Measurements from ENCODE around the gene TMEM141. TPM values are rescaled to one million over a fixed set of nuclear protein-coding genes. Genes with fewer than 3 reads are reported as not detected.
A peak's percentile ranks its signal among the peaks of the same experiment; 100 is the strongest.

TMEM141 gene
- total and polyA plus RNA-seq, 2 of the 8 experiments (the other 6 are each of a cell fraction or from before 2014, with no cell fraction given) = 51.1 to 137 TPM

GRCh38 chr9:136839229-136840139, 48.3 kb downstream of the TMEM141 start:
- WGBS, 2 experiments (ENCODE audit: extremely low coverage in 1 of 2, insufficient coverage in 1 of 2, insufficient read length in 1 of 2, insufficient replicate concordance in 2 of 2, low coverage in 1 of 2, low lambda C conversion rate in 2 of 2, missing lambda C conversion rate in 1 of 2) = 91% methylated on average over 11 of the region's 36 CpGs; no CpG with 5 or more reads in 1 of the 2 experiments
- TF ChIP-seq POLR2AphosphoS5 (IDR thresholded peaks at IDR 0.05; ENCODE audit: low read depth, low read length) (peak; percentile 50), TAF7 (optimal IDR thresholded peaks at IDR 0.05; ENCODE audit: borderline replicate concordance, low read depth, low read length) (no peak), TAF1 (IDR thresholded peaks at IDR 0.05; ENCODE audit: low read depth, low read length) (no peak), CTBP2 (IDR thresholded peaks at IDR 0.05; ENCODE audit: borderline replicate concordance, insufficient read depth, insufficient read length, low read length) (no peak), PHF8 (conservative IDR thresholded peaks at IDR 0.05; ENCODE audit: low read depth, low read length) (no peak), CBX5 (IDR thresholded peaks at IDR 0.05; ENCODE audit: low read depth, low read length) (no peak), SUZ12 (IDR thresholded peaks at IDR 0.05; ENCODE audit: low read length) (no peak)

More at GRCh38 chr9:136839229-136840139, 48.3 kb downstream of the TMEM141 start:
- Histone ChIP-seq H3K9me3 (ENCODE audit: insufficient read depth in 2 of 2, low read depth in 1 of 2, low read length in 1 of 2) (no peaks in the 10 kb centered on the region), H2BK15ac (ENCODE audit: low read length) (no peak overlapping the region), H3K4me1 (replicated peaks in 1 of 4; ENCODE audit: control insufficient read depth in 3 of 4, insufficient read depth in 4 of 4, low read length in 3 of 4) (peaks cover 5 to 24% (median 16%) of the 10 kb centered on the region in 4 experiments), H3K18ac (ENCODE audit: extremely low read depth, low read length) (no peak overlapping the region), H2BK120ac (replicated peaks; ENCODE audit: low read depth, low read length) (no peak overlapping the region), H3K9ac (replicated peaks in 1 of 4; ENCODE audit: extremely low read depth in 1 of 4, low read depth in 3 of 4, low read length in 3 of 4) (no peak overlapping the region), H2BK20ac (ENCODE audit: low read length) (no peak overlapping the region), H3K4ac (replicated peaks; ENCODE audit: insufficient read length, low read depth, low read length) (no peak overlapping the region), H3K14ac (ENCODE audit: insufficient read length) (no peak overlapping the region), H2AK5ac (ENCODE audit: low read depth, low read length) (no peak overlapping the region), H3K4me2 (ENCODE audit: insufficient read depth in 1 of 2, low read depth in 2 of 2, low read length in 2 of 2) (no peak overlapping the region), H4K5ac (ENCODE audit: insufficient read length, low read depth, low read length) (no peak overlapping the region), H3K56ac (replicated peaks; ENCODE audit: insufficient read length, low read depth, low read length) (no peak overlapping the region), H3K23ac (ENCODE audit: insufficient read length) (no peak overlapping the region), H4K91ac (replicated peaks; ENCODE audit: insufficient read length, low read length) (no peak overlapping the region), H3K27me3 (replicated peaks in 1 of 4; ENCODE audit: control insufficient read depth in 3 of 4, extremely low read depth in 1 of 4, insufficient read depth in 3 of 4, low read length in 3 of 4) (no peaks in the 10 kb centered on the region), H3K27ac (ENCODE audit: low read depth, low read length) (no peak overlapping the region), H4K20me1 (replicated peaks in 1 of 2; ENCODE audit: control insufficient read depth in 1 of 2, insufficient read depth in 2 of 2, low read length in 2 of 2) (peaks cover 1 to 6% of the 10 kb centered on the region in 2 experiments), H3K4me3 (ENCODE audit: extremely low read depth in 1 of 4, insufficient read depth in 2 of 4, low read depth in 3 of 4, low read length in 4 of 4) (no peak overlapping the region), H3K79me2 (ENCODE audit: control insufficient read depth in 1 of 2, insufficient read depth in 2 of 2, low read length in 2 of 2) (no peaks in the 10 kb centered on the region), H4K8ac (ENCODE audit: extremely low read depth, insufficient read depth, low read length) (no peak overlapping the region; the same call in 1 of the 2 replicates), H2BK5ac (ENCODE audit: low read depth, low read length) (no peak overlapping the region), H3K79me1 (ENCODE audit: low read depth, low read length) (no peaks in the 10 kb centered on the region), H2BK12ac (ENCODE audit: low read depth, low read length) (no peak overlapping the region), H2AFZ (ENCODE audit: low read length) (no peak overlapping the region), H3K23me2 (ENCODE audit: low read depth, low read length) (no peaks in the 10 kb centered on the region; the same call in 1 of the 2 replicates), H3K36me3 (ENCODE audit: control insufficient read depth in 2 of 4, insufficient read depth in 4 of 4, low read length in 3 of 4) (peaks cover 0 to 21% (median 4%) of the 10 kb centered on the region in 4 experiments; a peak in 2 of 8 replicates)
- DNase-seq (ENCODE audit: low read depth in 1 of 2, low spot score in 2 of 2) (no peak), FAIRE-seq (no peak)
- ChIA-PET CTCF (ENCODE audit: partially characterized antibody) (interaction anchor here (1.0 to 8.9 kb wide), 9 partner anchors 8 to 196 kb away, joined by 3 to 131 read pairs (median 4); no protein-coding TSS in a partner anchor), POLR2A (ENCODE audit: partially characterized antibody) (interaction anchor here (0.8 to 20.5 kb wide), 8 partner anchors 7 to 85 kb away, joined by 3 to 248 read pairs (median 14); partner anchors contain the start of genes MAMDC4 and RABL6)

Data from H1 (cell line).